Body of pancreas (tissue), 4 donors: ENCODE results near the gene PDE1C. TPM values are rescaled to one million over a fixed set of nuclear protein-coding genes. Genes with fewer than 3 reads are reported as not detected.

Experiments
- ATAC-seq: fragments of 150-250 bp; one replicate; pipeline ENCODE4 v1.9.1; 2016
- DNase-seq, 4 donors: peaks; one replicate each; pipeline ENCODE4 v3.0.0-alpha.2; 2019
- H3K27ac ChIP-seq, 4 donors: fragments of 200-600 bp; sonication (generic); 1 replicate in 3 of 4; 2 replicates in 1 of 4; pipeline versions ENCODE4 v1.5.1 to v1.6.1; 2016 to 2019; ENCODE audit warnings: mild to moderate bottlenecking in 1 of 4, mixed read lengths in 1 of 4, moderate library complexity in 1 of 4
- H3K27me3 ChIP-seq, 2 donors: fragments of 200-600 bp; sonication (generic); one replicate each; pipeline ENCODE4 v1.6.0; 2016; ENCODE audit warnings: mild to moderate bottlenecking in 1 of 2
- H3K36me3 ChIP-seq, 2 donors: fragments of 200-600 bp; sonication (generic); replicated peaks in 1 of 2; 2 replicates each; pipeline ENCODE4 v1.5.1; 2016; ENCODE audit warnings: low read depth in 2 of 2; ENCODE audit not compliant: insufficient read depth in 1 of 2
- H3K4me1 ChIP-seq: fragments of 200-600 bp; sonication (generic); one replicate; pipeline ENCODE4 v1.6.0; 2016
- H3K4me3 ChIP-seq, 2 donors: fragments of 200-600 bp; sonication (generic); 1 replicate in 1 of 2; 2 replicates in 1 of 2; pipeline ENCODE4 v1.5.1; 2016 to 2019
- H3K9me3 ChIP-seq, 3 donors: fragments of 200-600 bp; sonication (generic); 1 replicate in 2 of 3; 2 replicates in 1 of 3; pipeline ENCODE4 v1.5.1; 2016
- CTCF ChIP-seq, 7 experiments: fragments of 450-650 bp in 4 of 7; fragments of 200-600 bp in 3 of 7; sonication (generic) in 3 of 7; IDR thresholded peaks; one replicate each; pipeline ENCODE4 v1.5.1; 2016 to 2019; ENCODE audit warnings: antibody characterized with exemption in 7 of 7
- POLR2A ChIP-seq, 3 donors: fragments of 450-650 bp; IDR thresholded peaks; one replicate each; pipeline ENCODE4 v1.6.1; 2016; ENCODE audit warnings: antibody characterized with exemption in 3 of 3, mild to moderate bottlenecking in 2 of 3
- WGBS, 2 donors: methylation state at CpG; one replicate each; pipeline ENCODE4 v1.1.5; 2017; 5-methylcytosine and 5-hydroxymethylcytosine counted together
- intact Hi-C: fragments of 100-400 bp; cut with DNase I; formaldehyde crosslinking; loops from one replicate; pipeline ENCODE4 v1.15.1; 2023
- total RNA-seq, 2 donors: library from RNA; depleted of rRNA; stranded (reverse); fragments of >200 nt; gene quantifications; one replicate each; pipeline ENCODE4 v1.1.0, GENCODE V29; 2016

PDE1C gene
- total RNA-seq, 2 donors from 2014 or later: 1.8 to 4.9 TPM

- Histone ChIP-seq H3K27ac (no peak overlapping the region), H3K9me3 (no peaks in the 10 kb centered on the region), H3K27me3 (no peaks in the 10 kb centered on the region), H3K4me1 (no peaks in the 10 kb centered on the region), H3K4me3 (no peak overlapping the region), H3K36me3 (no peaks in the 10 kb centered on the region)
- intact Hi-C loops: no loop called here
- no peak for ATAC-seq
- DNase-seq: no peak
- TF ChIP-seq POLR2A (IDR thresholded peaks at IDR 0.05): no peak
Measured at GRCh38 chr7:32089678-32090077, 19.5 kb upstream of the PDE1C start.

GRCh38 chr7:32089256-32089655 lies 19.0 kb upstream of the PDE1C start:
- ATAC-seq (no peak), DNase-seq (no peak)
- Histone ChIP-seq H3K9me3 (no peaks in the 10 kb centered on the region), H3K27ac (no peak overlapping the region), H3K36me3 (no peaks in the 10 kb centered on the region), H3K27me3 (no peaks in the 10 kb centered on the region), H3K4me3 (no peak overlapping the region), H3K4me1 (no peaks in the 10 kb centered on the region)
- intact Hi-C loops: no loop called here
- TF ChIP-seq POLR2A (IDR thresholded peaks at IDR 0.05) (no peak), CTCF (IDR thresholded peaks at IDR 0.05) (no peak)
- WGBS, 2 donors: 54 to 78% methylated on average over 5 of the region's 5 CpGs

GRCh38 chr7:32088451-32088881 lies 18.3 kb upstream of the PDE1C start:
- Histone ChIP-seq H3K27me3 (no peaks in the 10 kb centered on the region), H3K4me1 (no peaks in the 10 kb centered on the region), H3K36me3 (no peaks in the 10 kb centered on the region), H3K4me3 (no peak overlapping the region), H3K27ac (no peak overlapping the region), H3K9me3 (no peaks in the 10 kb centered on the region)
- 59 to 72% methylated on average over 16 to 18 of the region's 18 CpGs for WGBS, 2 donors
- intact Hi-C loops: no loop called here
- TF ChIP-seq CTCF (IDR thresholded peaks at IDR 0.05) (no peak), POLR2A (IDR thresholded peaks at IDR 0.05) (no peak)
- DNase-seq (no peak), ATAC-seq (no peak)

- intact Hi-C loops: no loop called here
- Histone ChIP-seq H3K4me3 (no peak overlapping the region), H3K27me3 (no peaks in the 10 kb centered on the region), H3K36me3 (no peaks in the 10 kb centered on the region), H3K27ac (no peak overlapping the region), H3K9me3 (no peaks in the 10 kb centered on the region), H3K4me1 (no peaks in the 10 kb centered on the region)
- TF ChIP-seq POLR2A (IDR thresholded peaks at IDR 0.05): no peak
- no peak for TF ChIP-seq CTCF (IDR thresholded peaks at IDR 0.05)
- no peak for DNase-seq
- ATAC-seq: no peak
- WGBS, 2 donors: 70 to 81% methylated on average over 6 of the region's 6 CpGs
Measured at GRCh38 chr7:32079510-32079909, 9.3 kb upstream of the PDE1C start.

GRCh38 chr7:32078824-32079223 lies 8.6 kb upstream of the PDE1C start:
- TF ChIP-seq POLR2A (IDR thresholded peaks at IDR 0.05): no peak
- no peak for TF ChIP-seq CTCF (IDR thresholded peaks at IDR 0.05)
- ATAC-seq (no peak), DNase-seq (no peak)
- Histone ChIP-seq H3K36me3 (no peaks in the 10 kb centered on the region), H3K27ac (no peak overlapping the region), H3K27me3 (no peaks in the 10 kb centered on the region), H3K4me3 (no peak overlapping the region), H3K4me1 (no peaks in the 10 kb centered on the region), H3K9me3 (no peaks in the 10 kb centered on the region)
- 55 to 56% methylated on average over 2 of the region's 2 CpGs for WGBS, 2 donors
- intact Hi-C loops: no loop called here
